GM23338 (cell line): ENCODE measurements around the gene UNC45A. TPM values are rescaled to one million over a fixed set of nuclear protein-coding genes. Genes with fewer than 3 reads are reported as not detected.

ENCODE experiments used
- ATAC-seq: fragments of 200-7000 bp; cut with Tn5 transposase; 3 replicates; pipeline ENCODE4 v1.9.1; 2020
- DNase-seq: peaks from one replicate; pipeline ENCODE4 v3.0.0-alpha.2; 2015; ENCODE audit warnings: low spot score
- H2AFZ ChIP-seq: fragments of 200-600 bp; sonication (generic); 2 replicates; pipeline ENCODE4 v1.8.0; 2016; ENCODE audit warnings: antibody characterized with exemption, mild to moderate bottlenecking, moderate library complexity
- H3F3A ChIP-seq: fragments of 200-600 bp; sonication (generic); replicated peaks from 2 replicates; pipeline ENCODE4 v1.8.0; 2017; ENCODE audit warnings: antibody characterized with exemption, mixed run types, low read depth
- H3K27ac ChIP-seq: fragments of 200-600 bp; sonication (generic); 2 replicates; pipeline ENCODE4 v1.6.1; 2016; ENCODE audit warnings: low read depth
- H3K27me3 ChIP-seq: fragments of 200-600 bp; sonication (generic); 2 replicates; pipeline ENCODE4 v1.8.0; 2016; ENCODE audit warnings: mild to moderate bottlenecking, mixed run types, moderate library complexity; ENCODE audit not compliant: insufficient read depth
- H3K36me3 ChIP-seq: fragments of 200-600 bp; sonication (generic); 2 replicates; pipeline ENCODE4 v1.8.0; 2016; ENCODE audit warnings: mild to moderate bottlenecking; ENCODE audit not compliant: insufficient read depth
- H3K4me1 ChIP-seq: fragments of 200-600 bp; sonication (generic); 2 replicates; pipeline ENCODE4 v1.8.0; 2016; ENCODE audit warnings: mild to moderate bottlenecking, moderate library complexity; ENCODE audit not compliant: insufficient read depth
- H3K4me2 ChIP-seq: fragments of 200-600 bp; sonication (generic); 2 replicates; pipeline ENCODE4 v1.7.1; 2017; ENCODE audit warnings: mixed run types
- H3K4me3 ChIP-seq: fragments of 200-600 bp; sonication (generic); 2 replicates; pipeline ENCODE4 v1.6.1; 2016; ENCODE audit warnings: mixed run types
- H3K79me2 ChIP-seq: fragments of 200-600 bp; sonication (generic); replicated peaks from 2 replicates; pipeline ENCODE4 v1.8.0; 2017; ENCODE audit warnings: mild to moderate bottlenecking; ENCODE audit not compliant: insufficient read depth
- H3K9me2 ChIP-seq: fragments of 200-600 bp; sonication (generic); 2 replicates; pipeline ENCODE4 v1.8.0; 2017; ENCODE audit not compliant: insufficient read depth
- H4K20me1 ChIP-seq: fragments of 200-600 bp; sonication (generic); replicated peaks from 2 replicates; pipeline ENCODE4 v1.8.0; 2017; ENCODE audit warnings: mild to moderate bottlenecking; ENCODE audit not compliant: insufficient read depth
- H3K27ac Mint-ChIP-seq: 2 replicates; pipeline ENCODE4 v1.8.0; 2020; ENCODE audit warnings: inconsistent platforms, mild to moderate bottlenecking, moderate library complexity, mixed read lengths
- H3K27me3 Mint-ChIP-seq: 3 replicates; pipeline ENCODE4 v1.8.0; 2022; ENCODE audit warnings: low read depth, mild to moderate bottlenecking, moderate library complexity, mixed read lengths, inconsistent platforms; ENCODE audit not compliant: insufficient read depth, poor library complexity
- H3K36me3 Mint-ChIP-seq: 3 replicates; pipeline ENCODE4 v1.8.0; 2021; ENCODE audit warnings: low read depth, mild to moderate bottlenecking, inconsistent platforms, moderate library complexity, mixed read lengths
- H3K4me1 Mint-ChIP-seq: 3 replicates; pipeline ENCODE4 v1.8.0; 2020; ENCODE audit warnings: mild to moderate bottlenecking, inconsistent platforms, mixed read lengths
- H3K4me3 Mint-ChIP-seq: 3 replicates; pipeline ENCODE4 v1.8.0; 2021; ENCODE audit warnings: moderate library complexity, mild to moderate bottlenecking, inconsistent platforms, mixed read lengths
- H3K9me3 Mint-ChIP-seq: 3 replicates; pipeline ENCODE4 v1.8.0; 2020; ENCODE audit warnings: moderate library complexity, mild to moderate bottlenecking, inconsistent platforms, mixed read lengths
- CREB1 ChIP-seq: fragments of 250-450 bp; sonication (Bioruptor Pico); IDR thresholded peaks from 2 replicates; pipeline ENCODE4 v1.5.0; 2020; ENCODE audit warnings: low read depth, mild to moderate bottlenecking, moderate library complexity
- EZH2 ChIP-seq: fragments of 200-600 bp; sonication (generic); IDR thresholded peaks from one replicate; pipeline ENCODE4 v1.8.0; 2017; ENCODE audit warnings: antibody characterized with exemption, mild to moderate bottlenecking, low read depth; ENCODE audit not compliant: unreplicated experiment
- EZH2phosphoT487 ChIP-seq: fragments of 200-600 bp; sonication (generic); IDR thresholded peaks from one replicate; pipeline ENCODE4 v1.8.1; 2018; ENCODE audit warnings: antibody characterized with exemption; ENCODE audit not compliant: unreplicated experiment
- POLR2AphosphoS5 ChIP-seq: IDR thresholded peaks from 2 replicates; pipeline ENCODE4 v1.6.1; 2016; ENCODE audit warnings: antibody characterized with exemption, low read depth
- STAT1 ChIP-seq: IDR thresholded peaks from one replicate; pipeline ENCODE4 v1.6.1; 2016; ENCODE audit warnings: antibody characterized with exemption; ENCODE audit not compliant: unreplicated experiment
- ZNF114 ChIP-seq: fragments of 250-450 bp; sonication (Bioruptor Pico); IDR thresholded peaks from 2 replicates; pipeline ENCODE4 v1.5.0; 2020; ENCODE audit warnings: mild to moderate bottlenecking, moderate library complexity
- ZNF331 ChIP-seq: fragments of 250-450 bp; sonication (Bioruptor Pico); IDR thresholded peaks from 2 replicates; pipeline ENCODE4 v1.5.0; 2020; ENCODE audit warnings: low read depth, mild to moderate bottlenecking, moderate library complexity
- long read RNA-seq: library from polyadenylated mRNA; unstranded; transcript quantifications from one replicate; pipeline ENCODE4 v2.0.0, GENCODE V29; 2020; ENCODE audit not compliant: unreplicated experiment
- polyA plus RNA-seq: library from polyadenylated mRNA; unstranded; fragments of >200 nt; fragmentation: Nextera tagmentation; extraction: Ambion mirVana; gene quantifications from 2 replicates; pipeline ENCODE4 v1.2.1, GENCODE V29; 2016
- total RNA-seq: library from RNA; depleted of rRNA; stranded (reverse); fragments of >200 nt; shearing (Covaris generic); gene quantifications from 2 replicates; pipeline ENCODE4 v1.2.3, GENCODE V29; 2014; rRNA removed
- TF ChIP-seq, protein P1 (sequence below), 2 experiments: fragments of 200-600 bp in 1 of 2; sonication (generic) in 1 of 2; conservative IDR thresholded peaks; 2 replicates each; pipeline versions ENCODE4 v1.5.1 to v1.6.1; 2016 to 2017; ENCODE audit warnings: antibody characterized with exemption in 2 of 2, low read depth in 2 of 2, mild to moderate bottlenecking in 2 of 2, moderate library complexity in 1 of 2
- TF ChIP-seq, protein P2 (sequence below): fragments of 250-450 bp; sonication (Bioruptor Pico); IDR thresholded peaks from 2 replicates; pipeline ENCODE4 v1.5.0; 2020; ENCODE audit warnings: mild to moderate bottlenecking, moderate library complexity

The UNC45A gene, protein sequence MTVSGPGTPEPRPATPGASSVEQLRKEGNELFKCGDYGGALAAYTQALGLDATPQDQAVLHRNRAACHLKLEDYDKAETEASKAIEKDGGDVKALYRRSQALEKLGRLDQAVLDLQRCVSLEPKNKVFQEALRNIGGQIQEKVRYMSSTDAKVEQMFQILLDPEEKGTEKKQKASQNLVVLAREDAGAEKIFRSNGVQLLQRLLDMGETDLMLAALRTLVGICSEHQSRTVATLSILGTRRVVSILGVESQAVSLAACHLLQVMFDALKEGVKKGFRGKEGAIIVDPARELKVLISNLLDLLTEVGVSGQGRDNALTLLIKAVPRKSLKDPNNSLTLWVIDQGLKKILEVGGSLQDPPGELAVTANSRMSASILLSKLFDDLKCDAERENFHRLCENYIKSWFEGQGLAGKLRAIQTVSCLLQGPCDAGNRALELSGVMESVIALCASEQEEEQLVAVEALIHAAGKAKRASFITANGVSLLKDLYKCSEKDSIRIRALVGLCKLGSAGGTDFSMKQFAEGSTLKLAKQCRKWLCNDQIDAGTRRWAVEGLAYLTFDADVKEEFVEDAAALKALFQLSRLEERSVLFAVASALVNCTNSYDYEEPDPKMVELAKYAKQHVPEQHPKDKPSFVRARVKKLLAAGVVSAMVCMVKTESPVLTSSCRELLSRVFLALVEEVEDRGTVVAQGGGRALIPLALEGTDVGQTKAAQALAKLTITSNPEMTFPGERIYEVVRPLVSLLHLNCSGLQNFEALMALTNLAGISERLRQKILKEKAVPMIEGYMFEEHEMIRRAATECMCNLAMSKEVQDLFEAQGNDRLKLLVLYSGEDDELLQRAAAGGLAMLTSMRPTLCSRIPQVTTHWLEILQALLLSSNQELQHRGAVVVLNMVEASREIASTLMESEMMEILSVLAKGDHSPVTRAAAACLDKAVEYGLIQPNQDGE
- total RNA-seq: 86.8 and 87.5 TPM in 2 replicates
- polyA plus RNA-seq: 35.9 and 40.2 TPM in 2 replicates
- long read RNA-seq, transcript UNC45A-202 (20 exons, 3,252 nt): major isoform, 7 of 23 reads
- long read RNA-seq, partial matches to known transcripts: 15 of 23 reads
- long read RNA-seq, other reads (novel, unspliced or antisense): 1 of 23 reads

DNA sequence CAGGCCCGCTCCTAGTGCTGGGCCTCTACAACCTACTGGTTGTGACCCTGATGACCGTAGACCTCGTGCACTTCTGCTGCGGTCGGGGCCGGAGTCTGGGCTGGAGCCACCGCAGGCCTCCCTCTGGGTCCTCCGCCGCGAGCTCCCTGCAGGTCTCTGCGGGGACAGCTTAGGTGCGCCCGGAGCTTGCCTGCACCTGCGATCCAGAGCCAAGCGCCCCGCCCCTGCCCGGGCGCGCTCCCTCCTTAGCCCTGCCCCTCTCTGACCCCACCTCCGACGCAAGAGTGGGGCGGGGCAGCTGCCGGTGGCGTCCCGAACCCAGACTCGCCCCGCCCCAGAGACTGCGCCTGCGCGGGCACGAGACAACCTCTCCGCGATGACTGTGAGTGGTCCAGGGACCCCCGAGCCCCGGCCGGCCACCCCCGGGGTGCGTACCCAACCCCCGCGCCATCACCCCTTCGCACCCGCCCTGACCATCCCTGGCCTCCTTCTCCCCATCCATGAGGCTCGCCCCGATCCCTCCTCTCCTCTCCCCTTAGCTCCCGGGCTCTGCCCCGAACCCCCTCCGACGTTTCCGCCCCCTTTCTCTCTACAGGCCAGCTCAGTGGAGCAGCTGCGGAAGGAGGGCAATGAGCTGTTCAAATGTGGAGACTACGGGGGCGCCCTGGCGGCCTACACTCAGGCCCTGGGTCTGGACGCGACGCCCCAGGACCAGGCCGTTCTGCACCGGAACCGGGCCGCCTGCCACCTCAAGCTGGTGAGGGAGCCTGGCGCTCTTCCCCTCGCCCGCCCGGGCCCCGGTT, at the start of gene UNC45A:
Gene UNC45A, plus strand, starts transcription at position 337 of the 803 bp plus-strand sequence. Its CDS starts 40 bp downstream, at position 377.
- Mint-ChIP-seq H3K4me3 (peak within 1 kb of the TSS; percentile 84), H3K4me1 (peaks cover 29% of the 10 kb centered on the region), H3K27ac (0 out of 2 replicates have a peak within 1 kb of the TSS, but pooled peaks have one; percentile 42), H3K36me3 (peaks cover 19% of the 10 kb centered on the region), H3K9me3 (no peaks in the 10 kb centered on the region), H3K27me3 (peaks cover 18% of the 10 kb centered on the region)
- Histone ChIP-seq H3K36me3 (peaks cover 14% of the 10 kb centered on the region; the same call in 1 of the 2 replicates), H3K4me2 (peak within 1 kb of the TSS; percentile 100), H3K27me3 (peaks cover 10% of the 10 kb centered on the region; the same call in 1 of the 2 replicates), H2AFZ (peak within 1 kb of the TSS; percentile 98), H3K4me1 (peaks cover 23% of the 10 kb centered on the region), H3K4me3 (peak within 1 kb of the TSS; percentile 90), H3K79me2 (no peaks in the 10 kb centered on the region; the same call in 1 of the 2 replicates), H3F3A (peaks cover 6% of the 10 kb centered on the region; the same call in 1 of the 2 replicates), H4K20me1 (no peaks in the 10 kb centered on the region; the same call in 1 of the 2 replicates), H3K9me2 (no peaks in the 10 kb centered on the region), H3K27ac (no peak within 1 kb of the TSS)
- TF ChIP-seq POLR2AphosphoS5: peak; percentile 92
- TF ChIP-seq ZNF331 (CRISPR knock-in tag): no peak
- no peak for TF ChIP-seq STAT1
- no peak for TF ChIP-seq EZH2
- TF ChIP-seq CREB1 (CRISPR knock-in tag): peak; percentile 53
- TF ChIP-seq, protein P1, sequence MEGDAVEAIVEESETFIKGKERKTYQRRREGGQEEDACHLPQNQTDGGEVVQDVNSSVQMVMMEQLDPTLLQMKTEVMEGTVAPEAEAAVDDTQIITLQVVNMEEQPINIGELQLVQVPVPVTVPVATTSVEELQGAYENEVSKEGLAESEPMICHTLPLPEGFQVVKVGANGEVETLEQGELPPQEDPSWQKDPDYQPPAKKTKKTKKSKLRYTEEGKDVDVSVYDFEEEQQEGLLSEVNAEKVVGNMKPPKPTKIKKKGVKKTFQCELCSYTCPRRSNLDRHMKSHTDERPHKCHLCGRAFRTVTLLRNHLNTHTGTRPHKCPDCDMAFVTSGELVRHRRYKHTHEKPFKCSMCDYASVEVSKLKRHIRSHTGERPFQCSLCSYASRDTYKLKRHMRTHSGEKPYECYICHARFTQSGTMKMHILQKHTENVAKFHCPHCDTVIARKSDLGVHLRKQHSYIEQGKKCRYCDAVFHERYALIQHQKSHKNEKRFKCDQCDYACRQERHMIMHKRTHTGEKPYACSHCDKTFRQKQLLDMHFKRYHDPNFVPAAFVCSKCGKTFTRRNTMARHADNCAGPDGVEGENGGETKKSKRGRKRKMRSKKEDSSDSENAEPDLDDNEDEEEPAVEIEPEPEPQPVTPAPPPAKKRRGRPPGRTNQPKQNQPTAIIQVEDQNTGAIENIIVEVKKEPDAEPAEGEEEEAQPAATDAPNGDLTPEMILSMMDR (conservative IDR thresholded peaks at IDR 0.05; ENCODE audit: low read depth in 2 of 2): no peak; a peak in 1 of 4 replicates
- TF ChIP-seq, protein P2, sequence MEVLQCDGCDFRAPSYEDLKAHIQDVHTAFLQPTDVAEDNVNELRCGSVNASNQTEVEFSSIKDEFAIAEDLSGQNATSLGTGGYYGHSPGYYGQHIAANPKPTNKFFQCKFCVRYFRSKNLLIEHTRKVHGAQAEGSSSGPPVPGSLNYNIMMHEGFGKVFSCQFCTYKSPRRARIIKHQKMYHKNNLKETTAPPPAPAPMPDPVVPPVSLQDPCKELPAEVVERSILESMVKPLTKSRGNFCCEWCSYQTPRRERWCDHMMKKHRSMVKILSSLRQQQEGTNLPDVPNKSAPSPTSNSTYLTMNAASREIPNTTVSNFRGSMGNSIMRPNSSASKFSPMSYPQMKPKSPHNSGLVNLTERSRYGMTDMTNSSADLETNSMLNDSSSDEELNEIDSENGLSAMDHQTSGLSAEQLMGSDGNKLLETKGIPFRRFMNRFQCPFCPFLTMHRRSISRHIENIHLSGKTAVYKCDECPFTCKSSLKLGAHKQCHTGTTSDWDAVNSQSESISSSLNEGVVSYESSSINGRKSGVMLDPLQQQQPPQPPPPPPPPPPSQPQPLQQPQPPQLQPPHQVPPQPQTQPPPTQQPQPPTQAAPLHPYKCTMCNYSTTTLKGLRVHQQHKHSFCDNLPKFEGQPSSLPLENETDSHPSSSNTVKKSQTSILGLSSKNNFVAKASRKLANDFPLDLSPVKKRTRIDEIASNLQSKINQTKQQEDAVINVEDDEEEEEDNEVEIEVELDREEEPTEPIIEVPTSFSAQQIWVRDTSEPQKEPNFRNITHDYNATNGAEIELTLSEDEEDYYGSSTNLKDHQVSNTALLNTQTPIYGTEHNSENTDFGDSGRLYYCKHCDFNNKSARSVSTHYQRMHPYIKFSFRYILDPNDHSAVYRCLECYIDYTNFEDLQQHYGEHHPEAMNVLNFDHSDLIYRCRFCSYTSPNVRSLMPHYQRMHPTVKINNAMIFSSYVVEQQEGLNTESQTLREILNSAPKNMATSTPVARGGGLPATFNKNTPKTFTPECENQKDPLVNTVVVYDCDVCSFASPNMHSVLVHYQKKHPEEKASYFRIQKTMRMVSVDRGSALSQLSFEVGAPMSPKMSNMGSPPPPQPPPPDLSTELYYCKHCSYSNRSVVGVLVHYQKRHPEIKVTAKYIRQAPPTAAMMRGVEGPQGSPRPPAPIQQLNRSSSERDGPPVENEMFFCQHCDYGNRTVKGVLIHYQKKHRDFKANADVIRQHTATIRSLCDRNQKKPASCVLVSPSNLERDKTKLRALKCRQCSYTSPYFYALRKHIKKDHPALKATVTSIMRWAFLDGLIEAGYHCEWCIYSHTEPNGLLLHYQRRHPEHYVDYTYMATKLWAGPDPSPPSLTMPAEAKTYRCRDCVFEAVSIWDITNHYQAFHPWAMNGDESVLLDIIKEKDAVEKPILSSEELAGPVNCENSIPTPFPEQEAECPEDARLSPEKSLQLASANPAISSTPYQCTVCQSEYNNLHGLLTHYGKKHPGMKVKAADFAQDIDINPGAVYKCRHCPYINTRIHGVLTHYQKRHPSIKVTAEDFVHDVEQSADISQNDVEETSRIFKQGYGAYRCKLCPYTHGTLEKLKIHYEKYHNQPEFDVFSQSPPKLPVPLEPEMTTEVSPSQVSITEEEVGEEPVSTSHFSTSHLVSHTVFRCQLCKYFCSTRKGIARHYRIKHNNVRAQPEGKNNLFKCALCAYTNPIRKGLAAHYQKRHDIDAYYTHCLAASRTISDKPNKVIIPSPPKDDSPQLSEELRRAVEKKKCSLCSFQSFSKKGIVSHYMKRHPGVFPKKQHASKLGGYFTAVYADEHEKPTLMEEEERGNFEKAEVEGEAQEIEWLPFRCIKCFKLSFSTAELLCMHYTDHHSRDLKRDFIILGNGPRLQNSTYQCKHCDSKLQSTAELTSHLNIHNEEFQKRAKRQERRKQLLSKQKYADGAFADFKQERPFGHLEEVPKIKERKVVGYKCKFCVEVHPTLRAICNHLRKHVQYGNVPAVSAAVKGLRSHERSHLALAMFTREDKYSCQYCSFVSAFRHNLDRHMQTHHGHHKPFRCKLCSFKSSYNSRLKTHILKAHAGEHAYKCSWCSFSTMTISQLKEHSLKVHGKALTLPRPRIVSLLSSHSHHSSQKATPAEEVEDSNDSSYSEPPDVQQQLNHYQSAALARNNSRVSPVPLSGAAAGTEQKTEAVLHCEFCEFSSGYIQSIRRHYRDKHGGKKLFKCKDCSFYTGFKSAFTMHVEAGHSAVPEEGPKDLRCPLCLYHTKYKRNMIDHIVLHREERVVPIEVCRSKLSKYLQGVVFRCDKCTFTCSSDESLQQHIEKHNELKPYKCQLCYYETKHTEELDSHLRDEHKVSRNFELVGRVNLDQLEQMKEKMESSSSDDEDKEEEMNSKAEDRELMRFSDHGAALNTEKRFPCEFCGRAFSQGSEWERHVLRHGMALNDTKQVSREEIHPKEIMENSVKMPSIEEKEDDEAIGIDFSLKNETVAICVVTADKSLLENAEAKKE: no peak
- TF ChIP-seq ZNF114 (CRISPR knock-in tag): no peak
- TF ChIP-seq EZH2phosphoT487: no peak
- ATAC-seq (peak; percentile 81), DNase-seq (peak; percentile 97)
